Panc1 (cell line): ENCODE results near the gene TSKS. TPM values are rescaled to one million over a fixed set of nuclear protein-coding genes. Genes with fewer than 3 reads are reported as not detected.

Source experiments
- ATAC-seq: fragments of 200-7000 bp; cut with Tn5 transposase; 2 replicates; pipeline ENCODE4 v1.9.1; 2020; ENCODE audit warnings: mild to moderate bottlenecking, moderate library complexity
- BruUV-seq: library from RNA; stranded (reverse); fragments of 400-500 nt; replicated peaks from 2 replicates; lab custom pipeline; 2021; lab: Mats Ljungman, UMichigan
- CTCF ChIA-PET: fragments of 300-600 bp; sonication (Branson Sonifier 250); formaldehyde crosslinking; loops from one replicate; lab custom pipeline; 2022; ENCODE audit warnings: antibody characterized with exemption; lab: Charles Lee
- POLR2A ChIA-PET: fragments of 300-600 bp; sonication (Branson Sonifier 250); formaldehyde crosslinking; loops from one replicate; lab custom pipeline; 2022; ENCODE audit warnings: antibody characterized with exemption; lab: Charles Lee
- DNase-seq: peaks from one replicate; pipeline ENCODE4 v3.0.0-alpha.2; 2010; ENCODE audit warnings: low read depth, low spot score
- H3K27ac ChIP-seq: 2 replicates; pipeline ENCODE4 v1.5.1; 2011; ENCODE audit warnings: mild to moderate bottlenecking, low read length, inconsistent platforms
- H3K27me3 ChIP-seq: fragments of 200-500 bp; sonication (Bioruptor generic); 2 replicates; pipeline ENCODE4 v1.6.0; 2014; ENCODE audit warnings: low read length, inconsistent platforms; ENCODE audit not compliant: control insufficient read depth, insufficient read depth
- H3K36me3 ChIP-seq: fragments of 200-500 bp; sonication (Bioruptor generic); 2 replicates; pipeline ENCODE4 v1.5.1; 2014; ENCODE audit warnings: inconsistent platforms, mild to moderate bottlenecking, low read length, moderate library complexity; ENCODE audit not compliant: control insufficient read depth, insufficient read depth
- H3K4me1 ChIP-seq: 2 replicates; pipeline ENCODE4 v1.5.1; 2011; ENCODE audit warnings: inconsistent platforms, mild to moderate bottlenecking, low read length, moderate library complexity; ENCODE audit not compliant: control insufficient read depth, insufficient read depth
- H3K4me3 ChIP-seq, 2 experiments: 2 replicates each; pipeline ENCODE4 v1.5.1; 2011 to 2012; ENCODE audit warnings: low read depth in 2 of 2, low read length in 2 of 2, mild to moderate bottlenecking in 2 of 2, inconsistent platforms in 1 of 2, moderate library complexity in 1 of 2
- H3K9me3 ChIP-seq: fragments of 200-500 bp; sonication (Bioruptor generic); 2 replicates; pipeline ENCODE4 v1.5.1; 2014; ENCODE audit warnings: low read depth, mild to moderate bottlenecking, inconsistent platforms, low read length, moderate library complexity; ENCODE audit not compliant: control insufficient read depth, insufficient read depth
- CTCF ChIP-seq: fragments of 450-650 bp; IDR thresholded peaks from 2 replicates; pipeline ENCODE4 v1.5.1; 2017; ENCODE audit warnings: mild to moderate bottlenecking
- POLR2AphosphoS5 ChIP-seq: IDR thresholded peaks from 2 replicates; pipeline ENCODE4 v1.6.1; 2012; ENCODE audit warnings: mild to moderate bottlenecking, low read depth, low read length, moderate library complexity
- SIN3A ChIP-seq: IDR thresholded peaks from 2 replicates; pipeline ENCODE4 v1.6.1; 2012; ENCODE audit warnings: low read depth, mild to moderate bottlenecking, low read length, moderate library complexity, borderline replicate concordance; ENCODE audit not compliant: insufficient read depth
- TCF7L2 ChIP-seq: IDR thresholded peaks from 2 replicates; pipeline ENCODE4 v1.6.1; 2011; ENCODE audit warnings: mild to moderate bottlenecking, low read depth, low read length, inconsistent platforms
- in situ Hi-C: cut with HindIII; loops from 2 replicates; pipeline ENCODE4 v1.10.0; 2016; ENCODE audit warnings: low sequenced_read_pairs, low pct_unique_long_range_greater_than_20kb
- intact Hi-C: fragments of 100-400 bp; cut with micrococcal nuclease; formaldehyde crosslinking; loops from one replicate; pipeline ENCODE4 v1.10.0; 2022; ENCODE audit not compliant: unreplicated experiment
- total RNA-seq: library from RNA; stranded (reverse); gene quantifications from one replicate; pipeline ENCODE4 v1.2.1, GENCODE V29; 2021; ENCODE audit not compliant: unreplicated experiment
- TF ChIP-seq, protein P1 (sequence below), 2 experiments: IDR thresholded peaks; 2 replicates each; pipeline ENCODE4 v1.6.1; 2011 to 2012; ENCODE audit warnings: low read depth in 2 of 2, control low read depth in 1 of 2, low read length in 1 of 2, mild to moderate bottlenecking in 1 of 2, moderate library complexity in 1 of 2; ENCODE audit not compliant: insufficient read depth in 1 of 2

TSKS gene
- total RNA-seq, 1 experiment from 2014 or later, result not detected

DNA sequence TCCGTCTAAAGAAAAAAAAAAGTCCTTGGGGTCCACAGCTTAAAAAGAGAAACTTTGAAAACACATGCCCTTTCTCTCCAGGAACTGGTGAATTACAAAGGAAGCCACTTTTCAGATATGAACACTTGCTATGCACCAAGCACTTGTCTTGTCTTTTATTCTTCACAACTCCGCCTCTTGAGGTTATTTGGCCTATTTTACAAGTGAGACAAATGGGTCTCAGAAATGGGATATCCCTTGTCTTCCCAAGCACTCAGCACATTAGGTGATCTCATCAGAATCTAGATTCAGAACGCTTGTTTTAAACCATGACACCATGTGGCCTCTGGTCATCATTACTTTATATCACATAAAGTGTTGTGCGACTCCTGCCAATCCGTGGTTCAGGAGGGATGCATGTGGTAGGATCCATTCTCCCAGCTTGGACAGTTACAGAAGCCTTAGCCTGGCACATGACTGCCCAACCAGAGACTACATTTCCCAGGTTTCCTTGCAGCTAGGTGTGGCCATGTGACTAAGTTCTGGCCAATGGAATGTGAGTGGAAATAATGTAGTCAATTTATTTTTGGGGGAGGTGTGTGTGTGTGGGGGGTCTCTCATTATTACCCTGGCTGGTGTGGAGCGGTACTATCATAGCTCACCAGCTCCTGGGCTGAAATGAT, 13.9 kb downstream of the TSKS start:
- intact Hi-C loops (no loop called here), in situ Hi-C loops (no loop called here)
- Histone ChIP-seq H3K4me3 (no peak overlapping the region), H3K4me1 (no peaks in the 10 kb centered on the region), H3K36me3 (no peaks in the 10 kb centered on the region), H3K27me3 (no peaks in the 10 kb centered on the region), H3K9me3 (no peaks in the 10 kb centered on the region), H3K27ac (no peak overlapping the region)
- ATAC-seq (peak; percentile 55; the same call in 1 of the 2 replicates), DNase-seq (no peak)
- POLR2A ChIA-PET, result no interaction called here
- no TSS peak for BruUV-seq
- CTCF ChIA-PET, result no interaction called here
- TF ChIP-seq POLR2AphosphoS5 (no peak), CTCF (no peak), SIN3A (no peak), TCF7L2 (no peak)
- TF ChIP-seq, protein P1, sequence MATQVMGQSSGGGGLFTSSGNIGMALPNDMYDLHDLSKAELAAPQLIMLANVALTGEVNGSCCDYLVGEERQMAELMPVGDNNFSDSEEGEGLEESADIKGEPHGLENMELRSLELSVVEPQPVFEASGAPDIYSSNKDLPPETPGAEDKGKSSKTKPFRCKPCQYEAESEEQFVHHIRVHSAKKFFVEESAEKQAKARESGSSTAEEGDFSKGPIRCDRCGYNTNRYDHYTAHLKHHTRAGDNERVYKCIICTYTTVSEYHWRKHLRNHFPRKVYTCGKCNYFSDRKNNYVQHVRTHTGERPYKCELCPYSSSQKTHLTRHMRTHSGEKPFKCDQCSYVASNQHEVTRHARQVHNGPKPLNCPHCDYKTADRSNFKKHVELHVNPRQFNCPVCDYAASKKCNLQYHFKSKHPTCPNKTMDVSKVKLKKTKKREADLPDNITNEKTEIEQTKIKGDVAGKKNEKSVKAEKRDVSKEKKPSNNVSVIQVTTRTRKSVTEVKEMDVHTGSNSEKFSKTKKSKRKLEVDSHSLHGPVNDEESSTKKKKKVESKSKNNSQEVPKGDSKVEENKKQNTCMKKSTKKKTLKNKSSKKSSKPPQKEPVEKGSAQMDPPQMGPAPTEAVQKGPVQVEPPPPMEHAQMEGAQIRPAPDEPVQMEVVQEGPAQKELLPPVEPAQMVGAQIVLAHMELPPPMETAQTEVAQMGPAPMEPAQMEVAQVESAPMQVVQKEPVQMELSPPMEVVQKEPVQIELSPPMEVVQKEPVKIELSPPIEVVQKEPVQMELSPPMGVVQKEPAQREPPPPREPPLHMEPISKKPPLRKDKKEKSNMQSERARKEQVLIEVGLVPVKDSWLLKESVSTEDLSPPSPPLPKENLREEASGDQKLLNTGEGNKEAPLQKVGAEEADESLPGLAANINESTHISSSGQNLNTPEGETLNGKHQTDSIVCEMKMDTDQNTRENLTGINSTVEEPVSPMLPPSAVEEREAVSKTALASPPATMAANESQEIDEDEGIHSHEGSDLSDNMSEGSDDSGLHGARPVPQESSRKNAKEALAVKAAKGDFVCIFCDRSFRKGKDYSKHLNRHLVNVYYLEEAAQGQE (IDR thresholded peaks at IDR 0.05; ENCODE audit: insufficient read depth in 1 of 2, low read depth in 2 of 2, low read length in 1 of 2), result no peak

DNA sequence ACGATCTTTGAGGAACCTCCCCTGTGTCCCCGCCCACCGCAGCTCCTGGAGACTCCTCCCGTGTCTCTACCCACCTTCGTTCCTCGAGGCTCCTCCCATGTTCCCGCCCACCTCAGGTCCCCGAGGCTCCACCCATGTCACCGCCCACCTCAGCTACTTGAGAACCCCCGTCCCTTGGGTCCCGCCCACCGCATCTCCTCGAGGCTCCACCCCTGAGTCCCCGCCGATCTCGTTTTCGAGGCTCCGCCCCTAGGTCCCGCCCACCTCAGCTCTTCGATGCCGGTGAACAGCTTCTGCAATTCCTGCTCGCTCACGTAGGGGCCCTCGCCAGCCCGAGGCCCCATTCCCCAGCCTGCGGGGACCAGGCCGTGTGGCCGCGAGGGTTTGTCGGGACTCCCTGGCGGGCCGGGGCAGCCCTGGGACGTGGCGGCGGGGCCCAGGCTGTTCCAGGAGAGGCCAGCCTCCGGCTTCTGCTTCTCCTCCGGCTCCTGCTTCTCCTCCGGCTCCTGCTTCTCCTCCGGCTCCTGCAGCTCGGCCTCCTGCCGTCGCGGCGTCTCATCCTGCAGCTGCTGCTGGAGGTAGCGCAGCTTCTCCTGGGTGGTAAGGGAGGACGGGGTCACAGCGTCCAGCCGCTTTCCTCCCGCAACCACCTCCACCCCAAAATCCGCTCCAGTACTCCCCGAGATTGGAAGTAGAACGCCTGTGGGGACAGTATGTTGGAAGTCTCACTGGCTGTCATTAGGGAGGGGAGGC, 16.7 kb downstream of the TSKS start:
- Histone ChIP-seq H3K9me3 (no peaks in the 10 kb centered on the region), H3K27ac (no peak overlapping the region), H3K4me3 (no peak overlapping the region), H3K36me3 (no peaks in the 10 kb centered on the region), H3K27me3 (no peaks in the 10 kb centered on the region), H3K4me1 (no peaks in the 10 kb centered on the region)
- DNase-seq, result no peak
- peak; percentile 69 for ATAC-seq
- ChIA-PET POLR2A (no interaction called here), CTCF (no interaction called here)
- no TSS peak for BruUV-seq
- TF ChIP-seq TCF7L2 (no peak), POLR2AphosphoS5 (no peak), SIN3A (no peak), CTCF (no peak)
- TF ChIP-seq, protein P1 (IDR thresholded peaks at IDR 0.05; ENCODE audit: insufficient read depth in 1 of 2, low read depth in 2 of 2, low read length in 1 of 2), result no peak
- intact Hi-C loops, result no loop called here
- in situ Hi-C loops, result no loop called here
